ENCODE results near the gene TOMT.

DNA sequence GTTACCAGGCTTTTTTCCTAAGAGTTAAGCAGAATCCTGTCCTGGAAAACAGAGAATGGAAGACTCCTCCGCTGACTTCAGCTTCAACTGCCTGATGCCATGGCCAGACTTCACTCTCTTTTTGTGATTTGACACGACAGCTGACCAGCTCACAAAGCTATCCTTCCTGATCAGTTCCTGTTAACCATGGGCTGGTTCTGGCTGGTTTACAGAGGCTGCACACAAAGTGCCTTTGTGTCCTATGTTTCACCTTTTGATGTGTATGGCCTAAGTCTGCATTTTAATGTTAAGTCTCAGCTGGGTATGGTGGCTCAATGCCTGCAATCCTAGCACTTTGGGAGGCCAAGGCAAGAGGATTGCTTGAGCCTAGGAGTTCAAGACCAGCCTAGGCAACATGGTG is 40.9 kb downstream of the TOMT start:
- TF ChIP-seq POLR2AphosphoS5 (IDR thresholded peaks at IDR 0.05; ENCODE audit: borderline replicate concordance, low read depth, low read length) = no peak
- no peak for TF ChIP-seq EZH2 (IDR thresholded peaks at IDR 0.05)

Measured in SK-N-MC (cell line).